ENCODE results near the gene FNIP2. TPM values are rescaled to one million over a fixed set of nuclear protein-coding genes. Genes with fewer than 3 reads are reported as not detected.
A peak's percentile ranks its signal among the peaks of the same experiment; 100 is the strongest.
"Not testable (repeated sequence)": the region's sequence is repeated elsewhere in the genome, so short reads cannot be mapped to it uniquely, and the experiment has no call there.

The FNIP2 gene
- total RNA-seq: 10.2 TPM

DNA sequence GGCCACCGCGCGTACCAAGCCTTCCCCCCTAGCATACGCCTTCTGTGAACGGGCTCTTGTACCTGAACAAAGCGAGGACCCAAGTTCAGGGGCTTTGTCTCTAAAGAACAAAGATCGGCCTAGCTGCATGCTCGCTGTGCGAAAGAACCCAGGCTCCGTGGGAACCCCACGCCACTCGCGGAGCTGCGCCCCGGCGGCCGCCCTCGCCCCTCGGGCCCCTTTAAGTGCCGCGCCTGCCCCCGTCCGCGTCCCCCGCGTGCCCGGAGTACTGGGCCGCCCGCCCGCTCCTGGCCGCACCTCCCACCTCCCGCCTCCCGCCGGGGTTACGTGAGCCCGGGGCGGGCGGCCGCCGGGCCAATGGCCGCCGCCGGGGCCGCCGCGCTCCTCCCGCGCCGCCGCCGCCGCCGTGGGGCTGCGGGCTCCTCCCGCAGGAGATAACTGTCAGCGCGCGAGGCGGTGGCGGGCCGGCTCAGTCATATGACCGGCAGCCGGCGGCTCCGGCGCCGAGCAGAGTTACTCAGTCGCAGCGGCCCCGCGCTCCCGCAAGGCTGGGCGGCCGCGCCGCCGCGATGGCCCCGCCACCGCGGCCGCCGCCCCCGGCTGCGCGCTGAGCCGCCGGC, at the start of gene FNIP2:
Gene FNIP2 (plus strand): TSS at position 472 of the 620 bp plus-strand sequence. CDS start 187 bp downstream, outside the sequence.
- ATAC-seq: peak; percentile 91

DNA sequence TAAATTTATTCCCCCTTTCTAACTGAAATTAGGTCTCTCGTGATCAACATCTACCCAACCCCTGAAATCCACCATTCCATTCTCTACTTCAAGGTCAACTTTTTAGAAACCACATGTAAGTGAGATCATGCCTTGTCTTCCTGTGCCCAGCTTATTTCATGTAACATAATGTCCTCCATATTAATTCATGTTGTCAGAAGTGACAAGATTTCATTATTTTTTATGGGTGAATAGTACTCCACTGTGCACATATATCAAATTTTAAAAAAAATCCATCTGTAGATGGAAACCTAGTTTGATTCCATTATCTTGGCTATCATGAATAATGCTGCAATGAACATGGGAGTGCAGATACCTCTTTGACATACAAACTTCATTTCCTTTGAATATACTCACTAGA, 47.1 kb upstream of the FNIP2 start:
- ATAC-seq: no peak

DNA sequence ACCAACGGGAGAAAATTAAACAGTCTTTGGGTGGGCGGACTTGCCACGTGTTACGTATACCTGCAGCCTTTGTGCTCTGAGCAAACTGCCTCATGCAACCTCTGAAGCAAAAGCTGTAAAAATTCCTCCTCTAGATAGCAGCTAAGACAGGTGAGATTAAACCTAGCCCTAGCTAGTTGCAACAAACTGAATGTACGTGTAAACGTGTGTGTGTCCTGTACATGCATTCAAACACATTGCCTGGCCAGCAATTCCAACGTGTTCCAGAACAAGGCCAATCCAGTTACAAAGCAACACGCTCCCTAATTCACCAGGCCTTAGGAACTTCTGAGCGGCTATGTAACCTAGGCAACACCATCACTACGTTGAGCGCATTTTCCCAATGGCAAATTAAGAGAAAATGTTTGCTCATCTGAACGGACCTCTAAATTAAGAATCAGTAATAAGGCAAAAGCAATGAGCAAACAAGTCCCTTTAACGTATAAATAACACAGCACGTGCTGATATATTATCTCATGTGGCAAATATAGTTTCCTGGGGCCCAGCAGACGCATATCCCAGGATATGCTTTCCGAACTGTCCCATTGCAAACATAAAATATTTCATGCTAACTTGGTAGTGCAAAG, 46.4 kb upstream of the FNIP2 start:
- ATAC-seq: no peak

DNA sequence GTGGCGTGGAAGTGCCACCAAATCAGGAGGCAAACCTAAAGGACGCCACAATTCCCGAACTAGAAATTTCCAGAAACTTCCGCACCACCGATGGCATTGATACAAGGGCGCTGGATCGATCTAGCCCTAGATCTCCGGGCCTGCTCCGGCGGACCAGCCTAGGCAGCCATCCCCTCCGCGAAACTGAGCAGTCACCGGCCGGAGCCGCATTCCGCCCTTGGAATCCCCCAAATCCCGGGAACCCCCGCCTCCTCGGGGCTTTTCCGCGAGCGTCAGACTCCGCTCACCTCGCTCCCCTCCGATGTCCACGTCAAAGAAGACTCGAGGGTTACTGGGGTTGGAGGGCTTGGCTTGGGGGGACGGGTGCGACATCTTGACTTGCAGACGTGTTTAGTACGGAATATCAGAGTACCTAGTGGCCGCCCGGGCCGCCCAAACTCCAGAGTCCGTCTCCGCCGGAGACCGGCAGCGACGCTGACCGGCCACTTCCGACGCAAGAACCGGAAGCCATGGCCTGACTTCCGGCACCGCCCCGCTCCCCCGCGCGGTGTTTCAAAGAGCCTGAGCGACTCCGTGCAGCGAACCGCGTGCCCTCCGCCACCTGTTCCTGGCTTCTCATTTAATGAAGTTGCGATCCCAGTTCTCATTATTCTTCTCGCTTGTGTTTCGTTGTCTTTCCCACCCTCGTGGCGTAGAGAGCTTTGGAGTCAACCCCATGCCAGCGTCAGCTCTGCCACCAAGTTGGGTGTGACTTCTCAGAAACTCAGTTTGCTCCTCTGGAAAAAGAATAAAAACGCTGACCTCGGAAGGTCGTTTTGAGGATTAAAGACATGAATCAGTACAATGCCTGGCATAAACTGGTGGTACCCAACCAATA, 45.7 kb upstream of the FNIP2 start, which contains the start of gene PPID:
Gene PPID (minus strand): TSS at position 480 of the 877 bp plus-strand sequence. CDS start 108 bp downstream, at position 372.
- ATAC-seq: peak; percentile 97

DNA sequence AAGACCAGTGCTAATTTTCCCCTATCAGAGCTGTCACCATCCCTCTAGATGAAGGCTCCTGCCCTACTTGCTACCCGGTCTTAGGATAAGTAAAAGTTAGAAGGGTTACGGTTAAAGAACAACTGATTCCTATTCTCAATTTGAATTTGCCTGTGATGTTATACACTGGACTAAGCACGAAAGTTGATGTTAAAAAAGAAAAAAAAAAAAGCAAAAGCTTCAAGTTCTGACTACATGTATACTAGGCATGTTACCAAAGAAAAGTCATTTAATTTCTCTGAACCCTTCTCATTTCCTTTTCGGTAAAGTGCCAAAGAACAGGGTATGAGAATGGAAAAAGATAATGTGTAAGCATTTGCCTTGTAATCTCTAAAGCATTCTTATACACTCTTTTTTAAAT, 44.2 kb upstream of the FNIP2 start:
- no peak for ATAC-seq

DNA sequence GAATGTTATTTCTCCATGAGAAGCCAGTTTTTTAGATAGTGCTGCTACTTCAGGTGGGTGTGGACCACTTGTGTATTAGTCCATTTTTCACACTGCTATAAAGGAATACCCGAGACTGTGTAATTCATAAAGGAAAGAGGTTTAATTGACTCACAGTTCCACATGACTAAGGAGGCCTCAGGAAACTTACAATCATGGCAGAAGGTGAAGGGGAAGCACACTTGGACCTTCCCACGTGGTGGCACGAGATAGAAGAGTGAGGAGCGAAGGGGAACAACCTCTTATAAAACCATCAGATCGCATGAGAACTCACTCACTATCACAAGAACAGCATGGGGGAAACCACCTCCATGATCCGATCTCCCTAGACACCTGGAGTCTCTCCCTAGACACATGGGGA, 42.2 kb upstream of the FNIP2 start:
- ATAC-seq: no peak

DNA sequence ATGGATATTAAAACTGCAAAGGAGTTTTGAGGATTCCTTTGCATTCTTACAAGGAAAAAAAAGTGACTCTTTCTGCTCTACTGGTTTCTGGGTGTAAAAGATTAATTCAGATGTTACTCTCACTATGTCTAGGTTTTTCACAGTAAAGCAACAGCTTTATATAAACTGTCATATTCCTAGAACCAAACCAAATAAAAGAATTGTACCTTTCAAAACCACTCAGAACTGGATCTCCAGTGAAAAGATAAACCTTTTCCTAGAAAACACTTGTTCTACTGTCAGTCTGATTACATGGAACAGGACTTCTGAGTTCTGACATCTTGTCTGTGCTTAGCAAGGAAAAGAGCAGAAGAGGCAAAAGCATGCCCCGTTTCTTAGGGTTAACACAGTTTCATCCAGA, 40.6 kb upstream of the FNIP2 start:
- no peak for ATAC-seq

DNA sequence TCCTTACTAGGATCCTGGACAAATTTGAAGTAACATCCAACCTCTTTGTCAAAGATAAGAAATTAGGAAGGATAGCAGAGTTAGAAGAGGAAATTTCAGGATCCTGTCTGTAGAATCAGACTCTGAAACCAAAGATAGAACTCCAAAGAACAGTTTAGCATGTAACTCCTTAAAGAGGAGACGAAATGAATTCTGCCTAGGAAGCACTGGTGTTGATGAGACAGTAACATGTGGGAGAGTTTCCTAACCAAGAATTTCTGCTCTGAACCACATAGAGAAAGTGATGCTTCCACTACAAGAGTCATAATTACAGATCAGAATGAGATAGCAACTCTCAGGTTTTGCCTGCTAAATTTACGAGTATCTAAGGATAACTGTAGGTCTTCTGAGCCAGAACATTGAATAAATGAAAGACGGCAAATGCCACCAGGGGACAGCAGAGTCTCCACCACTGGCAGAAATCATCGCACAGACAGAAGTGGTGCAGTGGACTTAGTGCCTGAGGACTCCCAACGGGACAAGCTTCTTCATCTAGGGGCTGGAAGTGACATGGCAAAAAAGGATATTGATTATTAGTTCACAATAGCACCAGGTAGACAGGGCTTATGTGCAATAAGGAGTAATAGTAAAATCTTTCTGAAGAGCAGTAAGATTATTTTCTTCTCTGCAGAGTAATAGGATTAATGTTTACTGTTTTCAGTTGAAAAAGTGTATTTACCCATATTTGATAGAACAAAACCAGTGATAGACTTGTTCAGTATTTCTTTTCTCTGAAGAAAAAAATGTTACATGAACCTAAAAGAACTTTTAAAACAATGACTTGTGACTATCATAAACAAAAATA, 38.9 kb upstream of the FNIP2 start:
- ATAC-seq: peak; percentile 81

DNA sequence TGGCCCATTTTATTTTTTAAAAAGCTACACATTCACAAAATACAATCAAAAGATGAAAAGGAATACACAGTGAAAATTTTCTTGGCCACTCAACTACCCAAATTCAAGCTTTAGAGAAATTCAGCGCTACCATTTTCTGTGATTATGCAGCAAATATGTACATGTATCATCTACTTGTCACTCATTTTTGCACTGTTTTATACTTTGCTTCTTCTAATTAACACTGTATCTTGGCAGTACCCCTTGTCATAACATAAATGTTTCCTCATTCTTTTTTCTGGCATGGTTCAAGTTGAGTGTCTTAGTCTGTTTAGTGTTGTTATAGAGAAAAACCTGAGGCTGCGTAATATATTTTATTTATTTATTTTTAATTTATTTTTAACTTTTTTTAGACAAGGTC, 30.0 kb upstream of the FNIP2 start:
- ATAC-seq: no peak

DNA sequence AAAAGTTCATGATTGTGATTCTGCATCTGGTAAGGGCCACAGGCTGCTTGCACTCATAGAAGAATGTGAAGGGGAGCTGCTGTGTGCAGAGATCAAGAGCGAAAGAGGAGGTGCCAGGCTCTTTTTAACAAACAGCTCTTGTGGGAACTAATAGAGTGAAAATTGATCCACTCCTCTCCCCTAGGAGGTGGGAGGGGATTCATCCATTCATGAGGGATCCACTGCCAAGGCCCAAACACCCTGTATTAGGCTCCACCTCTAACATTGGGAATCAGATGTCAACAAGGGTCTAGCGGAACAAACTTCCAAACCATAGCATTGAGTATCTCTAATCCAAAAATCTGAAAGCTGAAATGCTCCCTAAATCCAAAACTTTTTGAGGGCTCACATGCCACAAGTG, 29.2 kb upstream of the FNIP2 start:
- ATAC-seq: no peak

DNA sequence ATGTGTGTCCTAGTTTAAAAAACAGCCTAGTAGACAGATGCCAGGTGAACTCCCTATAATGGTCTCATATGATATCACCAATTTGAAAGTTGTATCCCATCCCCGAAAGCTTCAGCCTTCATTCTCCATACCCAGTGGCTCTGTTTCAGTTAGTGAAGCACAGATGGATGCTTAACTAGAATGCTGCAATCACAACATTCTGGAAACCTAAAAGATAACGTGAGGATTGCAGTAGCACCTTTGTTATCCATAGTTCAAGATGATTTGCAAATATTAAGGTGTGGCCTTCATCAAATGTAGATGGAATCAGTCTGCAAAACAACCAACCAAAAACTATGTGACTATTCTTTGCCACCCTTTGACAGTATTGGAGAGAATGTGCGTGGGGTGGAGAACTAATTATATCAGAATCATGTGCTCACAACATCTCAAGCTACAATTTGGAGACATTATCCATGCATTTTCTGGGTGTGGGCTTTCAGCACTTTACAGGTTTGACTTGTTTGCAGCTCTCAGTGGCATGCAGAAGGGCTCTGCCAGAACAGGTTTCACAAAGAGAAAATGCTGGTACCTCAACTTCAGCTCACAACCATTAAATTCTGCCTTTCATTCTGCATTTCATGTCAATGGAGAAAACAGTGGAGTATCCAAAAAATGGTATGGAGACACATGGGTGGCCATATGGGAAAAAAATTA, 27.4 kb upstream of the FNIP2 start:
- ATAC-seq: peak; percentile 80

DNA sequence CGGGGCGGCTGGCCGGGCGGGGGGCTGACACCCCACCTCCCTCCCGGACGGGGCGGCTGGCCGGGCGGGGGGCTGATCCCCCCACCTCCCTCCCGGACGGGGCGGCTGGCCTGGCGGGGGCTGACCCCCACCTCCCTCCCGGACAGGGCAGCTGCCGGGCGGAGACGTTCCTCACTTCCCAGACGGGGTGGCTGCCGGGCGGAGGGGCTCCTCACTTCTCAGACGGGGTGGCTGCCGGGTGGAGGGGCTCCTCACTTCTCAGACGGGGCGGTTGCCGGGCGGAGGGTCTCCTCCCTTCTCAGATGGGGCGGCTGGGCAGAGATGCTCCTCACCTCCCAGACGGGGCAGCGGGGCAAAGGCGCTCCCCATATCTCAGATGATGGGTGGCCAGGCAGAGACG, 22.3 kb upstream of the FNIP2 start:
- ATAC-seq: not testable (repeated sequence)

DNA sequence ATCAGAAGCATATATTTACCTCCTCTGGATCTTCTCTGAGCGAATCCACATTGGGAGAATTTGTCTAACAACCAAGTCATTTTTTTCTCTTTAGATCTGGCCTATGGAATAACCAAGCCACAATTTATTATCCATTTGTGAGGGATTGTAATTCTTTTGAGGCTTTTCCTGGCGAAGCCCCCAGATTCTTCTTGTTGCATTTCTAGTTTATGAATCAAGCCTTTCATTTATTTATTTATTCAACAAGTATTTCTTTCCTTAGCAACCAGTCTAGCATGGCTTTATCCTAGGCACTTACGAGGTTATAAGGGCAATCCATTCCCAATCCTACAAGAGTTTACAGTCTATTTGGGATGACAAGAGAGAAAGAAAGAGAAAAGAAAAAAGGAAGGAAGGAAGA, 18.4 kb upstream of the FNIP2 start:
- no peak for ATAC-seq

DNA sequence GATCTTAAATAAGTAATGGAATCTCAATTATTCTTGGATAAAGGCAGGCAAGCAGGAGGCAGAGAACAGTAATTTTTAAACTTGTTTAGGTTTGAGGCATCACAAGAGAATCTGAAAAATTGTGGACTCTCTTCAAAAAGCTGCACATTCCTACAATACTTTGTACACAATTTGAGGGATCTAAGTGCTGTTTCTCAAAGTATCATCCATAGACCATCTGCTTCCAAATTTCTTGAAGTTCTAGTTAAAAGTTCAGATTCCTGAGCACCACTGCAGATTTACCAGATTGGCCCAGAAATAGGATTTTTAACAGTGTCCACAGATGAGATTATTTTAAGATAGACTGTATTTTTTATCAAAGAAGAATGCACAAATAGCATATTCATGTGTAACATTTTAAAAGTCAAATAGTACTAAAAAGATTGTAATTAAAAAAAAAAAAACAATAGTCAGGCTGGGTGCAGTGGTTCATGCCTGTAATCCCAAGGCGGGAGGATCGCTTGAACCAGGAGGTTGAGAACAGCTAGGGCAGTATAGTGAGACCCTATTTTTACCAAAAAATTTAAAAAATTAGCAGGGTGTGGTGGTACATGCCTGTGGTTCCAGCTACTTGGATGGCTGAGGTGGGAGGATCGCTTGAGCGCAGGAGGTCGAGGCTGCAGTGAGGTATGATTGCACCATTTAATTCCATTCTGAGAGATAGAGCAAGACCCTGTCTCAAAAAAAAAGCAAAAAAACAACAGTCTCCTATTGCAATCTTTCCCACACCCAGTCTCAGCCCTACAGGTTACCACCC, 14.2 kb upstream of the FNIP2 start:
- no peak for ATAC-seq

DNA sequence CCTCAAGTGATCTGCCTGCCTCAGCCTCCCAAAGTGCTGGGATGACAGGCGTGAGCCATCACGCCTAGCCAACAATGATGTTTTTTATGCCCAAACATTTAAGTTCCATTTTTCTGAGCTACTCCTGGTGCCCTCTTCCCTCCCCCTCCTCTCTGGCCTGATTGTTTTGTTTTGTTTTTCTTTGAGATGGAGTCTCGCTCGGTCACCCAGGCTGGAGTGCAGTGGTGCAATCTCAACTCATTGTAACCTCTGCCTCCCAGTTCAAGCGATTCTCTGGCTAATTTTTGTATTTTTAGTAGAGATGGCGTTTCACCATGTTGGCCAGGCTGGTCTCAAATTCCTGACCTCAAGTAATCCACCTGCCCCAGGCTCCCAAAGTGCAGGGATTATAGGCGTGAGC, 13.0 kb upstream of the FNIP2 start:
- ATAC-seq: not testable (repeated sequence)

DNA sequence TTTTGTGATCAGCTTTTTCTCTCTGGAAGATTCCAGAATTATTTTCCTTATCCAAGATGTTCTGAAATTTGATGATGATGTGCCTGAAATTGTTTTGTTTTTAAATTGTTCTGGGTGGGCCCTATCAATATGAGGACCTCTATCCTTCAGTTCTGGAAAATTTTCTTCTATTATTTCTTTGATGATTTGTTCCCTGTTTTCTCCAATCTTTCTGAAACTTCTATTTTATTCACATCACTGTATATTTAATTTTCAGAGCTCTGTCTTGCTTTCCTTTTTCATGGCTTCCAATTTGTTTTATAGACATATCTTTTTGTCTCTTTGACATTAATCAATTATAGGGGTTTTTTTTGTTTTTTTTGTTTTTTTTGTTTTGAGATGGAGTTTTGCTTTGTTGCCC, 12.2 kb upstream of the FNIP2 start:
- ATAC-seq: no peak

DNA sequence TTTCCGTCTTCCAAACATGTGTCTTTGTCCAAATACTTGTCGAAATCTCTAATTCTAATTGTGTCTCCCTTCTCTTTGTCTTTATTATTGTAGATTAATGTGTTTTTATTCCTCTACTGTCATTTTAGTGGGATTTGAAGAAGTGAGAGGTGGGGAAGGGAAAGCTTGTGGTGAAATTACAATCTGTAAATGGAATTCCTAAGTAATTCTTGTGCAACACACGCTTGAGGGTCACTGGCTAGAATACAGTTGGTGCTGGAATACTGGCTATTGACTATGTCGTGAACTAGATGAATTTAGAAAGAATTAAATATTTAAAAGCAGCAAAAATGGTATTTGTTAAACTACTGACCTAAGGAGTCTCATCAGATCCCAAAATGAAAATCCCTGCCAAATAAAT, 10.7 kb upstream of the FNIP2 start:
- ATAC-seq: no peak

DNA sequence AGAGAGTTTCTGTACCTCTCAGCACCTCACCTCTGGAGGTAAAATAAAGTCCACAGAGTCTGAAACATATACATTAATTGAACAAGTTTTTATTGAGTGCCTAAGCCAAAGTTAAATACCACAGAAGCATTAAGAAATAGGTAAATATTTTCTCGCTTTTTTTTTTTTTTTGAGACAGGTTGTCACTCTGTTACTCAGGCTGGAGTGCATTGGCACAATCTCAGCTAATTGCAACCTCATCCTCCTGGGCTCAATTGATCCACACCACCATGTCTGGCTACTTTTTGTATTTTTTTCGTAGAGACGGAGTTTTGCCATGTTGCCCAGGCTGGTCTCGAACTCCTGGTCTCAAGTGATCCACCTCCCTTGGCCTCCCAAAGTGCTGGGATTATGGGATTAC, 10.1 kb upstream of the FNIP2 start:
- no peak for ATAC-seq

DNA sequence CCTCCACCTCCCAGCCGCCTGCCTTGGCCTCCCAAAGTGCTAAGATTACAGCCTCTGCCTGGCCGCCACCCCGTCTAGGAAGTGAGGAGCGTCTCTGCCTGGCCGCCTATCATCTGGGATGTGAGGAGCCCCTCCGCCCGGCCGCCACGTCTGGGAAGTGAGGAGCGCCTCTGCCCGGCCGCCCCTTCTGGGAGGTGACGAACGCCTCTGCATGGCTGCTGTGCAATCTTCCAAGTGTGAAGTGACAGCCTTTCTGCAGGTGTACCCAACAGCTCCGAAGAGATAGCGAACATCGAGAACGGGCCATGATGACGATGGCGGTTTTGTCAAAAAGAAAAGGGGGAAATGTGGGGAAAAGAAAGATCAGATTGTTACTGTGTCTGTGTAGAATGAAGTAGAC, 9.3 kb upstream of the FNIP2 start:
- ATAC-seq: not testable (repeated sequence)

DNA sequence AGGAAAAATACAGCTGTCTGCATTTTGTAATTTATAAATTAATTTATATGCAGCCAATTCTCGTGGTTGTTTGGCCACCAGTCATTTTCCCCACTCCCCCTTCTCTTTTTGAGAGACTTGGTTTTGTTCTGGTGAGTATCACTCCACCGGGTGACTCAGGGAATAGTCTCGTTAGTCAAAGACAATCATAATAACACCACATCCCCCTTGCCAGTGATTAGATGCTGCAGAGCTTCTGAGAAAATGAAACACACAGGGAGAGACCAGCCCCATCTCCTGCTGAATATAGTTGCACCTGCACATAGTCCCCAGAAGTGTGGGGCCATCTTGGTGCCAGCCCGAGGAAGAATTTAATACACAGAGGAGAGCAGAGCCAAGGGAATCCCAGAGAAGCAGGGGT, 8.0 kb upstream of the FNIP2 start:
- no peak for ATAC-seq

DNA sequence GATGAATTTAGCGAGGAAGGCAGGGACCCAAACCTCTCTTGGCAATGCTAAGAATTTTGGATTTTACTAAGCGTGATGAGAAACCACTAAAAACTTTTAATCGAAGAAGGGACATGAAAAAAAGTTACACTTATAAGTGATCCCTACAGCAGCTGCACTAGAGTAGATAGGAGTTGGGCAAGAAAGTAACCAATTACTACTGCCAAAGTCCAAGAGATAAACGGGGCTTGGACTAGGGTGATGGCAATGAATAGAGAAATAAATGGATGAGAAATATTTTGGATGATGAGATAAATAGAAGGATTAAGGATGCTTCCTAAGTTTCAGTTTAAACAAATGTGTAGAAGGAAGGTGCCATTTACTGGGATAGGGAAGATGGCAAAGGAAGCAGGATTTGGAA, 6.3 kb upstream of the FNIP2 start:
- ATAC-seq: no peak
